Panc1 (cell line): Measurements from ENCODE around the gene SCN1B.
A peak's percentile ranks its signal among the peaks of the same experiment; 100 is the strongest.

Experiments used
- CTCF ChIP-seq: fragments of 450-650 bp; IDR thresholded peaks from 2 replicates; pipeline ENCODE4 v1.5.1; 2017; ENCODE audit warnings: mild to moderate bottlenecking
- POLR2AphosphoS5 ChIP-seq: IDR thresholded peaks from 2 replicates; pipeline ENCODE4 v1.6.1; 2012; ENCODE audit warnings: mild to moderate bottlenecking, low read depth, low read length, moderate library complexity
- SIN3A ChIP-seq: IDR thresholded peaks from 2 replicates; pipeline ENCODE4 v1.6.1; 2012; ENCODE audit warnings: low read depth, mild to moderate bottlenecking, low read length, moderate library complexity, borderline replicate concordance; ENCODE audit not compliant: insufficient read depth
- TCF7L2 ChIP-seq: IDR thresholded peaks from 2 replicates; pipeline ENCODE4 v1.6.1; 2011; ENCODE audit warnings: mild to moderate bottlenecking, low read depth, low read length, inconsistent platforms
- TF ChIP-seq, protein P1 (sequence below), 2 experiments: IDR thresholded peaks; 2 replicates each; pipeline ENCODE4 v1.6.1; 2011 to 2012; ENCODE audit warnings: low read depth in 2 of 2, control low read depth in 1 of 2, low read length in 1 of 2, mild to moderate bottlenecking in 1 of 2, moderate library complexity in 1 of 2; ENCODE audit not compliant: insufficient read depth in 1 of 2

DNA sequence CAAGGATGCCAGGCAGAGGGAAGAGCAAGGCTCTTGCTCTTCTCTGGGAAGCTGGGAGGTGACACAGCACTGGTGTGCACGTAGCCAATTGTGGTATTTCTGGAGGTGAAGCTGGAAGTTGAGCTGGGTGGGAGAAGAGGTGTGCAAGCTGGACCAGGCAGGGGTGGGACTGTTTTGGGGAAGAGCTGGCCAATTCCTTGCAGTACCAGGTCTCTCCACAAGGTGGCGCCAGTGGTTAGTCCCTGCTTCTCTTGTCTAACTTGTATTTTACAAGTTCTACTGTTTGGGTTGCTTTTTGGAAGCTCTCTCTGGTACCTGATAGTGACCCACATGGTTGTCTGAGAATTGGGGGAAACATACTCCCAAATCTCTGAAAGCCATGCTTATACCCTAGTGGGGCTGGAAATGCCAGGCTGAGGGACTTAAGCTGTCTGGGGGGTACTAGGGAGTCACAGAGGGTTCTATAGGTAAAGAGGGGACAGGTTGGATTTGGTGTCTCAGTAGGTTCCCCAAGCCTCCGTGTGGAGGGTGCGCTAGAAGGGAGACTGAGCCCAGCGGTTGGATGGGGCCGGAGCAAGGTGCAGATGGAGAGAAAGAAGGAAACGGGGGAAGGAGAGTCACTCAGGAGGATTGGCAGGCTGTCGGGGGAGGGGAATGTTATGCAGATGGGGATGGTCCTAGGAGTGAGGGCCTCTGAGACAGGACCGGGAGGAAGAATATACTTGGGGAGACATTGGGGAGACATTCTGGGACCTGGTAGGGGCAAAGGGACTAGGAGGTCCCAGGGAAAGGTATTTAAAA, 14.2 kb downstream of the SCN1B start:
- TF ChIP-seq CTCF = peak; percentile 99
- TF ChIP-seq TCF7L2 = no peak
- no peak for TF ChIP-seq SIN3A
- TF ChIP-seq POLR2AphosphoS5 = no peak
- TF ChIP-seq, protein P1, sequence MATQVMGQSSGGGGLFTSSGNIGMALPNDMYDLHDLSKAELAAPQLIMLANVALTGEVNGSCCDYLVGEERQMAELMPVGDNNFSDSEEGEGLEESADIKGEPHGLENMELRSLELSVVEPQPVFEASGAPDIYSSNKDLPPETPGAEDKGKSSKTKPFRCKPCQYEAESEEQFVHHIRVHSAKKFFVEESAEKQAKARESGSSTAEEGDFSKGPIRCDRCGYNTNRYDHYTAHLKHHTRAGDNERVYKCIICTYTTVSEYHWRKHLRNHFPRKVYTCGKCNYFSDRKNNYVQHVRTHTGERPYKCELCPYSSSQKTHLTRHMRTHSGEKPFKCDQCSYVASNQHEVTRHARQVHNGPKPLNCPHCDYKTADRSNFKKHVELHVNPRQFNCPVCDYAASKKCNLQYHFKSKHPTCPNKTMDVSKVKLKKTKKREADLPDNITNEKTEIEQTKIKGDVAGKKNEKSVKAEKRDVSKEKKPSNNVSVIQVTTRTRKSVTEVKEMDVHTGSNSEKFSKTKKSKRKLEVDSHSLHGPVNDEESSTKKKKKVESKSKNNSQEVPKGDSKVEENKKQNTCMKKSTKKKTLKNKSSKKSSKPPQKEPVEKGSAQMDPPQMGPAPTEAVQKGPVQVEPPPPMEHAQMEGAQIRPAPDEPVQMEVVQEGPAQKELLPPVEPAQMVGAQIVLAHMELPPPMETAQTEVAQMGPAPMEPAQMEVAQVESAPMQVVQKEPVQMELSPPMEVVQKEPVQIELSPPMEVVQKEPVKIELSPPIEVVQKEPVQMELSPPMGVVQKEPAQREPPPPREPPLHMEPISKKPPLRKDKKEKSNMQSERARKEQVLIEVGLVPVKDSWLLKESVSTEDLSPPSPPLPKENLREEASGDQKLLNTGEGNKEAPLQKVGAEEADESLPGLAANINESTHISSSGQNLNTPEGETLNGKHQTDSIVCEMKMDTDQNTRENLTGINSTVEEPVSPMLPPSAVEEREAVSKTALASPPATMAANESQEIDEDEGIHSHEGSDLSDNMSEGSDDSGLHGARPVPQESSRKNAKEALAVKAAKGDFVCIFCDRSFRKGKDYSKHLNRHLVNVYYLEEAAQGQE (IDR thresholded peaks at IDR 0.05; ENCODE audit: insufficient read depth in 1 of 2, low read depth in 2 of 2, low read length in 1 of 2) = no peak
